Raji (cell line): Measurements from ENCODE around the gene ILF2.

Experiments used
- POLR2A ChIP-seq: IDR thresholded peaks from 2 replicates; pipeline ENCODE4 v1.6.1; 2011; ENCODE audit warnings: low read depth, low read length, control low read depth; ENCODE audit not compliant: insufficient read depth

The ILF2 gene

GRCh38 chr1:153685544-153686340 is 14.9 kb upstream of the ILF2 start:
- no peak for TF ChIP-seq POLR2A

GRCh38 chr1:153684892-153685291 is 14.1 kb upstream of the ILF2 start:
- TF ChIP-seq POLR2A: no peak

GRCh38 chr1:153683854-153684253 is 13.1 kb upstream of the ILF2 start:
- no peak for TF ChIP-seq POLR2A

GRCh38 chr1:153682730-153683129 is 11.9 kb upstream of the ILF2 start:
- no peak for TF ChIP-seq POLR2A

GRCh38 chr1:153680120-153680403 is 9.3 kb upstream of the ILF2 start:
- TF ChIP-seq POLR2A: no peak

GRCh38 chr1:153679337-153680119 is 8.7 kb upstream of the ILF2 start:
- TF ChIP-seq POLR2A: no peak

- no peak for TF ChIP-seq POLR2A
These were observed 7.9 kb upstream of the ILF2 start, which contains the start of gene NPR1 for GRCh38 chr1:153678519-153679336. TSS of gene NPR1 (plus strand) at chr1:153678688. CDS start at chr1:153679109, 421 bp downstream.

- TF ChIP-seq POLR2A: no peak
These were observed 7.1 kb upstream of the ILF2 start for GRCh38 chr1:153677718-153678518.

- TF ChIP-seq POLR2A: no peak
These were observed 2.7 kb upstream of the ILF2 start for GRCh38 chr1:153673511-153673910.

GRCh38 chr1:153670257-153670858 is 435 bp downstream of the ILF2 start:
- no peak for TF ChIP-seq POLR2A

- no peak for TF ChIP-seq POLR2A
These were observed 1.2 kb downstream of the ILF2 start for GRCh38 chr1:153669606-153670005.

GRCh38 chr1:153667439-153667838 is 3.4 kb downstream of the ILF2 start:
- no peak for TF ChIP-seq POLR2A

GRCh38 chr1:153663211-153663610 is 7.6 kb downstream of the ILF2 start:
- TF ChIP-seq POLR2A: no peak

- TF ChIP-seq POLR2A: no peak
These were observed 8.5 kb downstream of the ILF2 start for GRCh38 chr1:153662269-153662668.

- TF ChIP-seq POLR2A: no peak
These were observed 9.6 kb downstream of the ILF2 start for GRCh38 chr1:153661111-153661708.

- TF ChIP-seq POLR2A: no peak
These were observed 11.1 kb downstream of the ILF2 start for GRCh38 chr1:153659656-153660055.
